ENCODE results near the gene FANCE. TPM values are rescaled to one million over a fixed set of nuclear protein-coding genes. Genes with fewer than 3 reads are reported as not detected.

Gene FANCE
- total RNA-seq, 1 experiment from 2014 or later: 19.2 TPM

DNA sequence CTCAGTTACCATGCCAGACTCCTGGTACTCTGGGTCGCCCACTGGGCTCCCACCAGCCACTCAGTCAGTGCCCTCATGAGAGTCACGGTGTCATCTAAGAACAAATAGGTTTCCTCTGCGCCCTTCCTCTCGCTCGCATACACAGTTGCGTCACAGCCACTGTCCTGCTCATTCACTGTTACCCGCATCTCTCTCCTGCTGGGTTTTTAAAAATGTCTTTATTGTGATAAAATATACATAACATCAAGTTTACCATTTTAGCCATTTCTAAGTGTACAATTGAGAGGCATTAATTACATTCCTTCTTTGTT lies 40.8 kb downstream of the FANCE start:
- ChIA-PET CTCF (no interaction called here), POLR2A (ENCODE audit: low non-redundant PET) (no interaction called here)
- H3K27me3 ChIP-seq (replicated peaks; ENCODE audit: insufficient read depth, low read depth, low read length, poor library complexity): no peaks in the 10 kb centered on the region
- no peaks in the 10 kb centered on the region for H3K9me3 ChIP-seq (ENCODE audit: low read depth, low read length, poor library complexity, severe bottlenecking)
- intact Hi-C loops (cut with micrococcal nuclease; ENCODE audit: unreplicated experiment): no loop called here
- TF ChIP-seq CTCF (conservative IDR thresholded peaks at IDR 0.05; ENCODE audit: low read depth, low read length) (no peak), EZH2 (IDR thresholded peaks at IDR 0.05; ENCODE audit: borderline replicate concordance, low read depth, low read length, poor library complexity, severe bottlenecking) (no peak)
- peaks cover 65% of the 10 kb centered on the region for H3K4me1 ChIP-seq (ENCODE audit: insufficient read depth, low read length, poor library complexity, severe bottlenecking)
- H3K27ac ChIP-seq (ENCODE audit: low read depth, low read length, poor library complexity, severe bottlenecking): no peak overlapping the region
- BruUV-seq (replicated peaks): no TSS peak
- no peaks in the 10 kb centered on the region for H3K36me3 ChIP-seq (ENCODE audit: insufficient read depth, low read length, poor library complexity, severe bottlenecking)
- DNase-seq (ENCODE audit: low spot score): no peak
- no peak overlapping the region for H3K4me3 ChIP-seq (ENCODE audit: low read depth, low read length, poor library complexity, severe bottlenecking)

DNA sequence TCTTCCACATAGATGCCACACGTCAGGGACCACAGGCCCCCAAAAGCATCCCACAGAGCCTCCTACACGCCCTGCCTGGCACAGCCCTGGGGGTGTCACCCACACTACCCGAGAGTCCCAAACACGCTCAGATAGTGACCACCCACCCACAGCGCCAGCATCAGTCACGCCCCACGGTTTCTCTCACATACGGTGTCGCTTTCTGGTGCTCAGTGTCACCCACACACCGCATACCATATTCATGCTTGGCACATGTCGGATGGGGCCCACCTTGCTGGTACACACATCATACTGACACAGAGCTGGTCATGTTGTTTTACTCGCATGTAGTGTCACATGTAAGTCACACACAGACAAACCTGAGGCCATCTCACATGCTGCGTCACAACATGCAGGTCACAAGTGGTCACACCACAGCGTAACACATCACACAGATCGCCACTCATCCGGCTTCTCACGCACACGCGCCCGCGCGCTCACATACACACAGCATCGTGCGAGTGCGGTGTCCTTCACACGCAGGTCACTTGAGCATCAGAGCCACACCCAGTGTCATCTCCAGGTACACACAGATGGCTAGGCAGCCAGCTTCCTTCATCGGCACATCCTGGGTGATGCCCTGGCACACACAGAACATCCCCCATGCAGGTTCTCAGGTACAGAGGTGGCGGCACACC lies 41.3 kb downstream of the FANCE start:
- POLR2A ChIA-PET (ENCODE audit: low non-redundant PET): no interaction called here
- Histone ChIP-seq H3K36me3 (ENCODE audit: insufficient read depth, low read length, poor library complexity, severe bottlenecking) (no peaks in the 10 kb centered on the region), H3K27me3 (replicated peaks; ENCODE audit: insufficient read depth, low read depth, low read length, poor library complexity) (no peaks in the 10 kb centered on the region), H3K27ac (ENCODE audit: low read depth, low read length, poor library complexity, severe bottlenecking) (no peak overlapping the region), H3K4me1 (ENCODE audit: insufficient read depth, low read length, poor library complexity, severe bottlenecking) (peaks cover 64% of the 10 kb centered on the region), H3K4me3 (ENCODE audit: low read depth, low read length, poor library complexity, severe bottlenecking) (no peak overlapping the region), H3K9me3 (ENCODE audit: low read depth, low read length, poor library complexity, severe bottlenecking) (no peaks in the 10 kb centered on the region)
- DNase-seq (ENCODE audit: low spot score): no peak
- TF ChIP-seq EZH2 (IDR thresholded peaks at IDR 0.05; ENCODE audit: borderline replicate concordance, low read depth, low read length, poor library complexity, severe bottlenecking): no peak
- TF ChIP-seq CTCF (conservative IDR thresholded peaks at IDR 0.05; ENCODE audit: low read depth, low read length): no peak
- CTCF ChIA-PET: no interaction called here
- no TSS peak for BruUV-seq (replicated peaks)
- intact Hi-C loops (cut with micrococcal nuclease; ENCODE audit: unreplicated experiment): no loop called here

- POLR2A ChIA-PET (ENCODE audit: low non-redundant PET): no interaction called here
- intact Hi-C loops (cut with micrococcal nuclease; ENCODE audit: unreplicated experiment): no loop called here
- no TSS peak for BruUV-seq (replicated peaks)
- Histone ChIP-seq H3K27ac (ENCODE audit: low read depth, low read length, poor library complexity, severe bottlenecking) (no peak overlapping the region), H3K36me3 (ENCODE audit: insufficient read depth, low read length, poor library complexity, severe bottlenecking) (no peaks in the 10 kb centered on the region), H3K4me1 (ENCODE audit: insufficient read depth, low read length, poor library complexity, severe bottlenecking) (peaks cover 63% of the 10 kb centered on the region), H3K4me3 (ENCODE audit: low read depth, low read length, poor library complexity, severe bottlenecking) (no peak overlapping the region), H3K27me3 (replicated peaks; ENCODE audit: insufficient read depth, low read depth, low read length, poor library complexity) (no peaks in the 10 kb centered on the region), H3K9me3 (ENCODE audit: low read depth, low read length, poor library complexity, severe bottlenecking) (no peaks in the 10 kb centered on the region)
- TF ChIP-seq EZH2 (IDR thresholded peaks at IDR 0.05; ENCODE audit: borderline replicate concordance, low read depth, low read length, poor library complexity, severe bottlenecking) (no peak), CTCF (conservative IDR thresholded peaks at IDR 0.05; ENCODE audit: low read depth, low read length) (no peak)
- CTCF ChIA-PET: no interaction called here
- no peak for DNase-seq (ENCODE audit: low spot score)
These were observed 42.0 kb downstream of the FANCE start for GRCh38 chr6:35494161-35494563.

Data from A673 (cell line).